GM21529 (cell line): ENCODE data around the gene ABHD16A.
A peak's percentile ranks its signal among the peaks of the same experiment; 100 is the strongest.

Source experiments
- ATAC-seq: cut with Tn5 transposase; IDR thresholded peaks from one replicate; pipeline ENCODE4 v1.9.1; 2021; ENCODE audit not compliant: unreplicated experiment

The ABHD16A gene

DNA sequence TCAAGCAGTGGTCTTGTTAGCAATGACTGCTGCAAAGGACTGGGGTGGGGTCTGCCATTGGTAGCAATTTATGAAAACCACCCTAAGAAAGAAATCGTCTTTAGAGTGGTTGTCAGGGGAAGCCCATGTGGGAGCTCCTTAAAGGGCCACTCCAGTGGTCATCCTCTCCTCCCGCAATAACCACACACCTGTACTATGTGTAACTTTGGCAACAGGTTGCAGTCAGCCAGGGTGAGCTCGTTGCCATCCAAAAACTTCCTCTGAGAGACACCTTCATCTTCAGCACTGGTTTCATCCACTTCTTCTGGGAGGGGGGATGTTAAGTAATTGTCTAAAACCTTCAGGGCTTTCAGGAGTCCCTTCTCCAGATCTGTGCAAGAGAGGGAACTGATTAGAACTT lies 28.9 kb upstream of the ABHD16A start:
- no peak for ATAC-seq

DNA sequence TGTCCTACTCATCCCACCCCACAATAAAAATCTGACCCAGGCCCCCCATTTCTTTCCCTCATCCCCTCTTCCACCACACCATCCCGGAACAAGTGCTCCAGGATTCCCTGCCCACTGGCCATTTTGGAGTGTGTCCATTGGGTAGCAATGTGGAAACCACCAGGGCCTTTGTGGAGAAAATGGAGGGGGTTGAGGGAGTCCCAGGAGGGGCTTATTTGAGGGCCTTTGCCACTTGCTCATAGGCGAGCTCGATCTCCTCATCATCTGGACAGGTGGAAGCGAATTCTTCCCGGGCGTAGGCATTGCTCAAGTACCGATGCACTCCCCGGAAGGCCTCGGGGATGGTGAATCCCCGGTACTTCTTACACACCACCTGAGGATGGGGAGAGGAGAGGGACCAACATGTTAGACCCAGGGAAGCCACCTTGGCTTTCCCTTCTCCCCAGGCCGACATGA lies 27.5 kb upstream of the ABHD16A start:
- no peak for ATAC-seq

DNA sequence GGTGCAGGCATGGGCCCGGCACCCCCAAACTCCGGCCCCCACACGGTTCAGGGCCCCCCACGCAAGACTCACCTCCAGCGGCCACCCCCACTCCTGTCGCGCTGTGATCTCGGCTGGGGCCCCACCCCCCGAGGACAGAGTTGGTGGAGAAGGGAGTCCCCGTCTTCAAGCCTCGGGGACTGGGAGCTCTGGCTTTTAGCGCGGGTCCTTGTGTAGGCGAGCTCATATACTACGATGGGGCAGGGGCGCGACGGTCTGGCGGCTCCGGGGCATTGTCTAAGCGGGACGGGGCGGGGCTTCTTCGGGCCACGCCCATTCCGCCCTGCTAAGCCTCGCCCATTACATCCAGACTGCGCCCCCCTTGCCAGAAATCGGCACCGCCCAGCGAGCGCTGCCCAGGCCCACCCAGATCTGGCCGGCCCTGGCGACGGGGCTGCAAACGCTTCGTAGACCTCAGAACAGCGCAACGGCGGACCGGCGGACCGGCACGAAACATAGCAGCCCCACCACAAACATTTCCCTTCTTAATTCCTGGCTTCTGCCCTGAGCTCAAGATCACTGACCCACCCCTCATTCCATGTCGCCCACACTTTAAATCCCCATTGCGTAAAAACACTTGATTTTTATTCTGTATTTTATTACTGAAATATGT lies 27.0 kb upstream of the ABHD16A start:
- peak; percentile 47 for ATAC-seq

DNA sequence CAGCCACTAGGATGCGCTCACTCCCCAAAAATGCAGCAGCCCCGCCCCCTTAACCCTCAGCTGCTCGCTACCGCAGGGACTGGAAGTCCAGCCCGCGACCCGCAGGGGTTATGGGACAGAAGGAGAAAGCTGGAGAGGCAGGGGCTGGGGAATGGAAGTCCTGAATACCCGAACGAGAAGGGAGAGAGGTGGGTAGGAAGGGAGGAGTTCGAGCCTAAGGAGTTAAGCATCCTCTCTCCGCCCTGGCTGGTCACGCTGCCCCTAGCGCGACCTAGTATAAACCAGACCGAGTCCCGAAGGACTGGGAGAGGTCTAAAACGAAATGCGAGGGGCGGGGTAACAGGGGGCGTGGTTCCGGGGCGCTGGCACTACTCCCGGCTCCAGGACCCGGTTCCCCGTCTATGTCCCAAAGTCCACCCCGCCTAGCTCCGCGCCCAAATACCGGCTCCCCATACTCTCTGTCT lies 26.4 kb upstream of the ABHD16A start:
- ATAC-seq = peak; percentile 46

DNA sequence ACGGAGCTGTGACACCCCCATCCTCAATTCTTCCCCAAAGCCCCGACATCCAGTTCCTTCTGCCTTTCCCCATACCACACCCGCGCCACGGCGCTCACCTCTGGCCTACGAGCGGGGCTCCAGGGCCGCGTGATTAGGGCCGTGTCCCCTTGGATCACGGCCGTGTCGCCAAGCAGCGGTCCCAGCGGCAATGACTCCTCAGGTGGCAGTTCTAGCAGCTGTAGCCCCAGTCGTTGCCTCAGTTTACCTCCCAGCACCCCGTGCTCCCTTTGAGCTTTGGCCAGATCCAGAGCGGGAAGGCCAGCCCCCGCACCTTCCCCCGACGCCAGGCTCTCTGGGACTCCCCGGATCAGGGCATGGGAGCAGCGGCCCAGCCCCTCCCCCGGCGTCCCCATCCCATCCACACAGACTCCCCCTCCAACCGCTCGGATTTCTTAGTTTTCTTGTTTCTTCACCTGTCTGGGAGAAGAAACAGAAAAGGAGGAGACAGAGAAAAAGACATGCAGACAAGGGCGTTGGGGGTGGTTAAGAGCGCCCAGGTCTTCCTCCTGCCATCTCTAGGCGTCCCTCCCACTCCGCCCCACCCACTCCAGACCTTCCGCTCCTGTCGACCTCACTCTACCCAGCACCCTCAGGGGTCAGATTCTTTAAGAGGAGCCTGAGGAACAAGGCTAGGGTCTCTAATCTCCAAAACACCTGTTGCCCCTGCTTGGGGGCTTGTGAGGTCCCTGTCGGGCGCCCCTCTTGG lies 25.8 kb upstream of the ABHD16A start, which contains the start of gene DDAH2:
TSS of gene DDAH2 (minus strand) at position 533 of the 748 bp plus-strand sequence. CDS start at position 395, 138 bp downstream.
- no peak for ATAC-seq

DNA sequence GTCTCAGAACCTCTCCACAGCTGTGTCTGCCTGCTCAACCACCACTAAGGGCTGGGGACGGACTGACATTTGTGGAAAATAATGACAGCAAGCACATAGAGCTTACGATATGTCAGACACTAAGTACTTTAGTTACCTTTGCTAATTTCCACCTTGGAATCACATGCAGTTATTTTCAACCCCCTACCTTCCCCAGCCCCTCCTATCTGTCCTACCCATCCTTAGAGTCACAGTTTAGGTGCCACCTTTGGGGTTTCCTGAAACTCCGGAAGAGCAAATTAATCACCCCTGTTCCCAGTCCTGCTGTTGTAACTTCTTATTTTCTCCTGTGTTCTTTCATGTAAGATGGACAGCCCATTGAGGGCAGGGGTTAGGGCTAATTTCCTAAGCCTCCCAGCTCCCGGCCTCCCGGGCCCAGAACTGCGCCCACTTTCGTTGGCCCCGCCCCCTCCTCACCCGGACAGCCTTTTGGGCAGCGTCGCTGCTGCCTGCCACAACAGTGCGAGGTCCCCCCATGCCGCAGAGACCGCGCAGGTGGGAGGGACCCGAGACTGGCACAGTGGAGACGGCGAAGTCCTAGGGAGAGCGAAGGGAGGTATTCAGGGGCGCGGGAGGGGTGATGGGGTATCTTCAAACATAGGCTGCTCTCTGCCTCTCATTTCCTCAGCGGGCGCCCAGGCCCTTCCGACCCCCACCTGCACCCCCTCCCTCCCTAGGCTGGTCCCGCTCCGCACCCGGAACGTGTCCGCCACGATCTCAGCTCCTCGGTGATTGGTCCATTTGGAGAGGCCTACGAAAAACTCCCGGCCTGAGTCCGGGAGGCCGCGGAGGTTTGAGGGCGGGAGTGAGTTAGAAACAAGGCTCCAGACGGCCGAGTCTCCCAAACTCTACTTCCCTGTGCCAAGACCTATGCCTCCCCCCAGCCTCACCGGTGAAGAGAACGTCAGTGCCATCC lies 24.9 kb upstream of the ABHD16A start:
- no peak for ATAC-seq

DNA sequence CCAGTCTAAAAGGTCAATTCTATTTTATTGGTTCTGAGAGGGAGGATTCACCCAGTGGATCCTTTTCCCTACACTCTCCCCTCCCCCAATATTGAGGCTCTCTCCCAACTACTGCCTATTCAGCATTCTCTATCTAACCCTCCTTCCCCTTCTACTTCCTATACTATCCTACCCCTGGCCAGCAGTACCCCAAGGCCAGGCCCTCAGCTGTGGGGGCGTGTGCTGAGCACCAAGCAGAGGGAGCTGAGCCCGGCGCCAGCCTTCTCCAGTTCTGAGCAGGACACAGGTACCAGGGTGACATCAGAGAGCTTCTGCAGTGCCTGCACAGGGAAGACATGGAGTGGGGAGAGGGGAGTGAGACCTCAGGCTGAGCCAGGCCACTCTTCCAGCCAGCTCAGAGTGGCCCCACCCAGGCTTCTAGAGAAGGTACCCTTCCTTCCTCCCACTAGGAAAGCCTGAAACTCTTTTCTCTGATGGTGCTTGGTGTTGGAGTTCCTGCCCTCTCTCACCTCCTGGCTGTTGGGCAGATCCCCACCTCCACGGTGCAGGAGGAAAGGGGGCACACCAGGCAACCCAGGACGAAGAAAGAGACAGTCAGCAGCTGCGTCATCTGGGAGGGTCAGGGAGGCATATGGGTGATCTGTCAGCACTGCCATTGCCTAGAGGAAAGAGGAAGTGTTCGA lies 24.1 kb upstream of the ABHD16A start:
- ATAC-seq = peak; percentile 43

DNA sequence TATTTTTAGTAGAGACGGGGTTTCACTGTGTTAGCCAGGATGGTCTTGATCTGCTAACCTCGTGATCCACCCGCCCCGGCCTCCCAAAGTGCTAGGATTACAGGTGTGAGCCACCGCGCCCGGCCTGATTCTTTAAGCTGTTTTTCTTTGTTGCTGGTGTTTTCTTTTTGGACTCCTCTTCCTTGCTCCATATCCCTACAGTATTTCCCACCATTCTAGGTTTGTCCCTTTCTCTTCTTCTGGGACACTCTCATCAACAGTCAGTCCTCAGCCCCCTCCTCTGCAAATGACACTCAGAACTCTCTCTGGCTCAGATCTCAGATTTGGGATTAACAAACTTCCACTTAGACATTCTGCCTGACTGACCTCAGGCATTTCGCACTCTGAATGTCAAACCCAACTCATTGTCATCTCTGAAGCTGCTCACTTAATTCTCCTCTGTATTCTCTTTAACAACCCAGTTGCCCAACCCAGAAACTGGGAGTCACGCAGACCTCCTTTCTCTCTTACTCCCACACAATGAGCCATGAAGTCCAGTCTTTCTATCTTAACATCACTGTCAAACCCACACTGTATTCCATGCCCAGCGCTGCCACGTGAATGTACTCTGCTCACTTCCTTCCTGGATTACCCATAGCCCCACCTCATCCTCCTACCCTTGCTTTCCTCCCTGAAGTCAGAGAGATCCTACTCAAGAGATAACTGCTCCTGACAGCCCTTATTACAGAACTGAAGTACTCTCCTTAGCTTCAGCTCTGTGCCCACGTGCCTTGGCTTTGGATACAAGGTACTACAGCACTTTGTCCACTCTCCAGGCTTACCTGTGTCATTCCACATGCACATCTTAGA lies 22.6 kb upstream of the ABHD16A start:
- ATAC-seq = no peak

DNA sequence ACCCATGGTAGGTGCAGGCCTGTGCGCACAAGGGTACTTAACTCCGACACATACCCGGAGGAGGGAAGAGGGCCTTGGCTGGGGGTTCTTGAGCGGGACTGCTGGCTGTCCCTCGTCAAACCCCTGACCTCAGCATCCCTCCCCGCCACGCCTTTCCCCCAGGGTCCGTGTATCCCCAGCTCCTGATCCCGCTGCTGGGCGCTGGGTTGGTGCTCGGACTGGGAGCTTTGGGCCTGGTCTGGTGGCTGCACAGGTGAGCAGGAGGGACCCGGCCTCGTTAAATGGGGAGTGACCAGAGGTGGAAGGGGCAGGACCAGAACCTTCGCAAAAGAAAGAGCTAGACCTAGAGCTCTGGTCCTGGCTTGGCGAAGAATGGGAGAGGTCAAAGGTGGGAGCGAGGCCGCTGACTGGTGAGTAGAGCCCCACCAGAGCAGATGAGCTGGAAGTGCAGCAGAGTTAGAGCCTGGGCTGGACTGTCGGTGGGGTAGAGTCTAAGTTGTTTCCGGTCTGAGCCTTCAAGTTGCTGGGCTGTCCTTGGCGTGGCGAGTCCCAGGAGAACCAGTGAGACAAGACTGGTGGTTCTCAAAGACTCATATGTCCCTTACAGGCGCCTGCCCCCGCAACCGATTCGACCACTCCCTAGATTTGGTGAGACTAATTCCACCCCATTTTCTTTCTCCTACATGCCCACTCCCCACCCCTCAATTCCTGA lies 21.0 kb upstream of the ABHD16A start:
- ATAC-seq = no peak

DNA sequence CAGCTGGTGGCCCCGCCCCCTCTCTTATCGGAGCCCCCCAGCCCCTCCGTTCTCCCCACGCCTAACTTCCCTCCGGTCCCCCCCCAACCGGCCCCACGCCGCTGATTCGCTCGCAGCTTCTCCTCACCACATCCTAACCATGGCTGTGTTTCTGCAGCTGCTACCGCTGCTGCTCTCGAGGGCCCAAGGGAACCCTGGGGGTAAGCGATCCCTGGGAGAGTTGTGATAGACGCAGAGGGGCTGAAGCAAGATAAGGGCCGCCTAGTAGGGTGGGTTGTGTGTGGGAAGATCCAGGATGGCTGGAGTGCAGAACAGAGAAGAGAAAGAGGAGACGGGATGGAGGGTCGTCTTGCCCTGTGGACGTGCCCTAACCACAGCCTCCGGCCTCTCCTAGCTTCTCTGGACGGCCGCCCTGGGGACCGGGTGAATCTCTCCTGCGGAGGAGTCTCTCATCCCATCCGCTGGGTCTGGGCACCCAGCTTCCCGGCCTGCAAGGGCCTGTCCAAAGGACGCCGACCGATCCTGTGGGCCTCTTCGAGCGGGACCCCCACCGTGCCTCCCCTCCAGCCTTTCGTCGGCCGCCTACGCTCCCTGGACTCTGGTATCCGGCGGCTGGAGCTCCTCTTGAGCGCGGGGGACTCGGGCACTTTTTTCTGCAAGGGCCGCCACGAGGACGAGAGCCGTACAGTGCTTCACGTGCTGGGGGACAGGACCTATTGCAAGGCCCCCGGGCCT lies 20.3 kb upstream of the ABHD16A start, which contains the start of gene MPIG6B:
TSS of gene MPIG6B (plus strand) at position 129 of the 735 bp plus-strand sequence. CDS start at position 140, 11 bp downstream.
- ATAC-seq = no peak

DNA sequence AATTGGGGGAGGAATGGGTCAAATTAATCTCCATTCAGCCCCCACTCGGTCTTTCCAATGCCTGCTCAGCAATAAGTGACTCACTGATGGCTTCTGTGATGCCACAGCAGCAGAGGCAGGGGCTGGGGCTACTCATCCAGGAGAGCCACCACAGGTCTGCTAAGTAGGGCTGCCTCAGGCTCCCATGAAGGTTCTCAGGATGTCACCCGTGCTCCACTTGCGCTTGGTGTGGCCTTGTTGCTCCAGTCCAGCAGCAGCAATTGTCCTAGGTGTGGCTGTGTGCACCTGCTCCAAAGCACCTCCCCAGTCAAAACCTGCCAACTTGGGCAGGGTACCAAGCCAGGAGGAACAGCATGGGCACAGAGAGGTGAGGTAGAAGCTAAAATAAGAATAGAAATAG lies 19.0 kb upstream of the ABHD16A start:
- ATAC-seq = no peak

DNA sequence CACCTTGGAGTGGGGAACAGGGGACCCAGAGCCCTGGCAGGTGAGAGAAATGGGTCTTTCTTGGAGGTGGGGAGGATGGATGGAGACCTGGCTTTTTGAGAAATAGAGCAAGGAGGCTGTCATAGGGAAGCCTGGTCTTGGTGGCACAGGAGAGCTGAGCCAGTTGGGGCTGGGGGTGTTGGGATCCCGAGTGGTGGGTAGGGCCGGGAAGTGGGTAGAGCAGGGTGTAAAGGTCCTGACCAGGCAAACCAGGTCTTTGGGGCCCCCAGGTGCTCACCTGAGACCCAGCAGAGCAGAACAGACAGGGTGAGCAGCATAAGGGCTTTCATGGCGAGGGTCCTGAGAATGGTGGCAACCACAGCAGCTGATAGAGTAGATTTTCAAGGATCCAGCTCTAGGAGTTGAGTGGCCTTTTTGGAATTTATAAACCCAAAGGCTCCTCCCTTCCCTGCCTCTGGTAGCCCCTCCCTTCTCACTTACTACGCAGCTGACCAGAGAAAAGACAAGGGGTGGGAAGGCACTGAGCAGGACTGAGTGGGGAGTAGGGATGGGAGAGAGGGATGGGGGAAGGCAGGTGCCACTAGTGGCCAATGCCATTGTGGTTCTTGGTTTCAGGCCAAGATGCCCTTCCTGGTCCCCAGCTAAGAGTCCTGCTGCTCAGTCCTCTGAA lies 18.4 kb upstream of the ABHD16A start, which contains the start of gene LY6G6C:
TSS of gene LY6G6C (minus strand) at position 396 of the 670 bp plus-strand sequence. CDS start at position 329, 67 bp downstream.
- no peak for ATAC-seq

DNA sequence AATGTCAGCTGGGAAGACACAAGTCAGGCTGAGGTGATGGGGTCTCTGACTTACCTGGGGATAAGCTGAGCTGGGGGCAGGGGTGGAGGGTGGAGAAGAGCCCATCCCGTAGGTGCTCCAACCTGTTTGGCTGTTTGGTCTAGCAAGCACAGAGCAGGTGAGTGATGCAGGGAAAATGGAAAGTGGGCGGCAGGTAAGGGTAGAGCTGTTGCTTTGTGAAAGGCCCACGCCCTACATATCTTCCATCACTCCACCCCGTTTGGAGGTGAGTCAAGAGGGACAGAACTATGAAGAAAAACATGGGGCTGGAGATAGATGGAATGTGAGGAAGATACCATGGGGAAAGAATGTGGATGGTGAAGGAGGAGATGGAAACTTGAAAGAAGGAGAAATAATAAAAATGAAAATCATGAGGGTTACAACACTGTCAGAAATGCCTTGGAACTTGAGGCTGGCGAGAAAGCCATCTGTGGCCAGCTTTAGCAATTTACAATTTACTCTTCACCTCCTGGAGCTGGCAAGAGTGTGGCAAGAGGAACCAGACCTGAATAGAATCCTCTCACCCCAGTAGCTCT lies 17.2 kb upstream of the ABHD16A start:
- ATAC-seq = no peak

DNA sequence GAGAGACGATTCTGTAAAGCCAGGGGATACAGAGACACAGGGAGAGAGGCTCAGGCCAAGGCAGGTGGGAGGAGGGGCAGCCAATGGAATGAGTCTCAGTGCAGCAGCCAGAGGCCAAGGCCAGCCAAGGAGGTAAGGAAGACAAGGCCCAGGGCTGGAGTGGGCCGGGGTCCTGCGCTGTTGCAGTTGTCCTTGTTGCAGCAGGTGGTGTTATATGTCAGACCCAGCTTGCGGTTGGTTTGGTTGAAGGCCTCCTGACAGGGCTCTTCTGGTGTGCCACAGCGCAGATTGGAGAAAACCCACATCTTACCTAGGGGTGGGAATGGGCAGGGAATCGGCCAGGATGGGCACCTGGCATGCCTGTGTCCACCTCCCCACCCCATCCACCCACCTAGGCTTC lies 15.9 kb upstream of the ABHD16A start:
- ATAC-seq = no peak

DNA sequence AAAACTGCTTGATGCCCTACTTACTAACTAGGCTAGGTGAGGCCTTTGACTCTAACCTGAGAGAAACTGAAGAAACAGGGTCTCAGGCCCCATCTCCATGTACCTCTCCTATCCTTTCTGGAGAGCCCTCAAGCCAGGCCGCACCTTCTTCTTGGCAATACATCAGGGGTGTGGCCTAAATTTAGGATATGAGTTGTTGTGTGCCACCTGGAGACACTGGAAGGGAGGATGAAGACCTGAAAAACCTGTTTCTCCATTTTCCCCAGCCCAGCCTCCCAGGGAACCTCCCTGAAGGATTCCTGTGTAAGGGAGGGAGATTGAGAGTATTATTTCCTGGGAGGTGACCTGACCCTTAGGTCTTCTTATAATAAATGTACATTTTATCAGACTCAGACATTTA lies 15.1 kb upstream of the ABHD16A start:
- ATAC-seq = no peak

DNA sequence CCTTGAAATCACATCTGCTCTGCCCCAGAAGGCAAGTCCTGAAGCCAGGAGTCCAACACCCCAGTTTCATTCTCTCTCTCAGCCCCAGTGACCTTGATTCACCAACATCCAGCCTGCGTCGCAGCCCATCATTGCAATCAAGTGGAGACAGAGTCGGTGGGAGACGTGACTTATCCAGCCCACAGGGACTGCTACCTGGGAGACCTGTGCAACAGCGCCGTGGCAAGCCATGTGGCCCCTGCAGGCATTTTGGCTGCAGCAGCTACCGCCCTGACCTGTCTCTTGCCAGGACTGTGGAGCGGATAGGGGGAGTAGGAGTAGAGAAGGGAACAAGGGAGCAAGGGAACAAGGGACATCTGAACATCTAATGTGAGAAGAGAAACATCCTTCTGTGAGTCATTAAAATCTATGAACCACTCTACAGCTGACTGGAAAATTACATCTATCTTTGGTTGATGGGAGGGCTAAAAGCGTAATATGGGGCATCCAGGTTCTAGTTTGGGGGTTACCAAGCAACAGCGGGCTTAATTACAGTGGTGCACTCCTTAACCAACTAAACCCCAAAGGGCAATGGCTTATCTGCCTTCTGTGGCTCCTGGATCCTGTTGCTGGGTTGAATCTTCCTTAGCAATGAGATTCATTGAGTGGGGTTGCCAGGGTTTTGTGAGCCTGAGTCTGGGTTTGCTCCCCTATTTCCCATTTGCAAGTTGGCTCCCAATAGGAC lies 14.5 kb upstream of the ABHD16A start:
- ATAC-seq = no peak
